AG09319 (cell line): ENCODE measurements around the gene CAPN12.

Experiments
- DNase-seq: peaks from one replicate; pipeline ENCODE4 v3.0.0-alpha.2; 2010; ENCODE audit warnings: low read depth; ENCODE audit errors: extremely low read depth
- CTCF ChIP-seq: IDR thresholded peaks from 2 replicates; pipeline ENCODE4 v1.5.1; 2011; ENCODE audit warnings: low read depth, mild to moderate bottlenecking, inconsistent platforms, low read length, moderate library complexity

The CAPN12 gene

DNA sequence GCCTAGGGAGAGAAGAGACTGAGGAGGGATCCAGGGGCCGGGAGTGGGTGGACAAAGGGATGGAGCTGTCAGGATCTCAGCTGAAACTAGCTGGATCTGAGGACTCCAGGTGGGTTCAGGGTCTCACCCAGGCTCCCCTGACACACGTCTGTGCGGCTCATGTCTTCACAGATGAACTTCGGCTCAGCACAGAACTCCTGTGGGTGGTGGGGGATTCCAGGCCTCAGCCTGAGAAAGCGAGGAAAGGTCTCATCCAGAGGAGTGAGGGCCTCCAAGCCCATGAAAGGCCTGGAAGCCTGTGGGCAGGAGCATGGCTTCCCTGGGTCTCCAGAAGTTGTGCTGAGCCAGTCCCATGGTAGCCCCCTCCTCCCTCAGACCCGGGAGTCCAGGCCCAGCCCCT is 1.4 kb downstream of the CAPN12 start:
- no peak for DNase-seq
- TF ChIP-seq CTCF: no peak

- no peak for DNase-seq
- TF ChIP-seq CTCF: no peak
These were observed 2.0 kb downstream of the CAPN12 start for GRCh38 chr19:38742296-38742695.

DNA sequence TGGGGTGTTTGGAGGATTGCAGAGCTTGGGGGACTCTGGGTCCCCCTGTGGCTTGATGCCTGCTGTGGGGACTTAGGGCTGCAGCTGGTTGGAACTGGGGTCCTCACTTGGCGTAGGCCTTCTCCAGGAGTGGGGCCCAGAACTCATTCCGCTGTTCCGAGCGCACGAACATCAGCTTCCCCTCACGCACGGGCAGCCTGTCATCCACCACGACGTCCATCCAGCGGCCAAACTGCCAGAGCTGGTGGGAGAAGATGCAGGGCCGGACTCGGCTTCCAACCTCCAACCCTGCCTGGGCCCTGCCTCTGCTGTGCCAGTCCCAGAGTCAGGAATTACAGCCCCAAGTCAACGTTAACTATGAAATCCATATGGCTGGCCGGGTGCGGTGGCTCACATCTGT is 2.6 kb downstream of the CAPN12 start:
- TF ChIP-seq CTCF: no peak
- no peak for DNase-seq

DNA sequence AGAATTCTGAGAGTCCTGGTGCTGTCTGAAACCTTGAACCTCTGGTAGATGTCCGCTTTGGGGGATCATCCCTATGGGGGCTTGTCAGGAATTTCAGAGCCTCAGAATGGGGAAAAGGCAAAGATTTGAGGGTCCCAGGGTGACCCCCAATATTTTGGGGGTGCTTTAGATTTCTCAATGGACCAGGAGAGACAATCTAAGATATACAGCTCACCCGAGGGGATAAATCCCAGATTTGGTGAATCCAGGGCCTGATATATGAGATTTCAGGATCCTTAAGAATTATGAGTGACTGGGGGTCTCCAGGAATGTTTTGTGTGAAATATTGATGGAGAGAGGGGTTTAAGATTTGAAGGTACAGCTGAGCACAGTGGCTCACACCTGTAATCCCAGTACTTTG is 3.3 kb downstream of the CAPN12 start:
- no peak for TF ChIP-seq CTCF
- no peak for DNase-seq

GRCh38 chr19:38740257-38740592 is 4.0 kb downstream of the CAPN12 start:
- no peak for DNase-seq
- no peak for TF ChIP-seq CTCF

- no peak for TF ChIP-seq CTCF
- DNase-seq: no peak
These were observed 4.6 kb downstream of the CAPN12 start for GRCh38 chr19:38739440-38740256.

- no peak for TF ChIP-seq CTCF
- DNase-seq: no peak
These were observed 6.1 kb downstream of the CAPN12 start for GRCh38 chr19:38737921-38738737.
